Keratinocyte (primary cell): Measurements from ENCODE around the gene ZNF561. TPM values are rescaled to one million over a fixed set of nuclear protein-coding genes. Genes with fewer than 3 reads are reported as not detected.

Experiments
- DNase-seq: peaks from one replicate; pipeline ENCODE4 v3.0.0-alpha.2; 2011; ENCODE audit warnings: low read depth, missing footprints, low spot score
- FAIRE-seq: peaks from 2 replicates; lab custom pipeline; 2011; peaks lifted over from hg19 to GRCh38; lab: Jason Lieb, UNC
- H2AFZ ChIP-seq: 2 replicates; pipeline ENCODE4 v1.6.0; 2012; ENCODE audit warnings: low read length, control low read depth, inconsistent platforms; ENCODE audit not compliant: control insufficient read depth
- H3K27ac ChIP-seq: 2 replicates; pipeline ENCODE4 v1.5.1; 2011; ENCODE audit warnings: low read length; ENCODE audit not compliant: control insufficient read depth, insufficient read depth
- H3K27me3 ChIP-seq: 3 replicates; pipeline ENCODE4 v1.6.0; 2011; ENCODE audit warnings: low read length; ENCODE audit not compliant: control insufficient read depth, insufficient read depth; ENCODE audit errors: extremely low read depth
- H3K36me3 ChIP-seq, 2 experiments: 2 replicates in 1 of 2; 3 replicates in 1 of 2; pipeline ENCODE4 v1.5.1; 2011; ENCODE audit warnings: low read length in 2 of 2, mild to moderate bottlenecking in 1 of 2; ENCODE audit not compliant: control insufficient read depth in 2 of 2, insufficient read depth in 2 of 2; ENCODE audit errors: extremely low read depth in 1 of 2
- H3K4me1 ChIP-seq: 3 replicates; pipeline ENCODE4 v1.5.1; 2011; ENCODE audit warnings: low read length; ENCODE audit not compliant: control insufficient read depth, insufficient read depth; ENCODE audit errors: extremely low read depth
- H3K4me2 ChIP-seq: 3 replicates; pipeline ENCODE4 v1.6.0; 2011; ENCODE audit warnings: low read depth, low read length; ENCODE audit not compliant: control insufficient read depth, insufficient read depth; ENCODE audit errors: extremely low read depth
- H3K4me3 ChIP-seq, 3 experiments: fragments of 200-600 bp in 1 of 3; sonication (generic) in 1 of 3; 2 replicates in 2 of 3; 3 replicates in 1 of 3; pipeline ENCODE4 v1.5.1; 2011 to 2016; ENCODE audit warnings: low read length in 3 of 3, mild to moderate bottlenecking in 3 of 3, control low read depth in 2 of 3, inconsistent platforms in 1 of 3, low read depth in 1 of 3, mixed read lengths in 1 of 3, mixed run types in 1 of 3, moderate library complexity in 1 of 3; ENCODE audit not compliant: control insufficient read depth in 2 of 3, insufficient read depth in 2 of 3; ENCODE audit errors: extremely low read depth in 1 of 3
- H3K79me2 ChIP-seq: 2 replicates; pipeline ENCODE4 v1.6.0; 2012; ENCODE audit warnings: low read length; ENCODE audit not compliant: control insufficient read depth, insufficient read depth
- H3K9ac ChIP-seq: 3 replicates; pipeline ENCODE4 v1.6.0; 2011; ENCODE audit warnings: low read length; ENCODE audit not compliant: control insufficient read depth, insufficient read depth; ENCODE audit errors: extremely low read depth
- H3K9me1 ChIP-seq: 3 replicates; pipeline ENCODE4 v1.6.0; 2011; ENCODE audit warnings: low read length; ENCODE audit not compliant: control insufficient read depth, insufficient read depth; ENCODE audit errors: extremely low read depth
- H3K9me3 ChIP-seq: 2 replicates; pipeline ENCODE4 v1.5.1; 2012; ENCODE audit warnings: low read depth, low read length; ENCODE audit not compliant: control insufficient read depth
- H4K20me1 ChIP-seq: 3 replicates; pipeline ENCODE4 v1.6.0; 2011; ENCODE audit warnings: low read length; ENCODE audit not compliant: control insufficient read depth, insufficient read depth; ENCODE audit errors: extremely low read depth
- CTCF ChIP-seq, 3 experiments: IDR thresholded peaks in 1 of 3; conservative IDR thresholded peaks in 1 of 3; optimal IDR thresholded peaks in 1 of 3; 2 replicates in 2 of 3; 3 replicates in 1 of 3; pipeline versions ENCODE3 to v1.5.1; 2011; ENCODE audit warnings: low read length in 3 of 3, mild to moderate bottlenecking in 3 of 3, moderate library complexity in 2 of 3, control low read depth in 1 of 3, inconsistent platforms in 1 of 3; ENCODE audit not compliant: insufficient read depth in 2 of 3; ENCODE audit errors: extremely low read depth in 1 of 3
- EZH2 ChIP-seq: IDR thresholded peaks from one replicate; pipeline ENCODE4 v1.6.1; 2012; ENCODE audit warnings: inconsistent platforms, mild to moderate bottlenecking, low read length, moderate library complexity
- dilution Hi-C: fragments of 300-500 bp; cut with MboI; formaldehyde crosslinking; loops from one replicate; pipeline ENCODE4 v1.7.0; 2020; ENCODE audit warnings: low sequenced_read_pairs; ENCODE audit not compliant: extremely low pct_ligation_motif_present
- polyA plus RNA-seq, 5 experiments: library from polyadenylated mRNA; depleted of rRNA in 3 of 5; stranded (reverse) in 3 of 5; stranded (forward) in 1 of 5; unstranded in 1 of 5; fragments of >200 nt; gene quantifications; 1 replicate in 1 of 5; 2 replicates in 3 of 5; 3 replicates in 1 of 5; pipeline versions ENCODE4 v1.2.1 to v1.2.3, GENCODE V29; 2011 to 2012; ENCODE audit warnings: missing spikeins in 2 of 5, low read depth in 1 of 5, low replicate concordance in 1 of 5

ZNF561 gene
- polyA plus RNA-seq, 1 donor (not counting 4 experiments of a cell fraction or from before 2014, with no cell fraction given) = 56.3 TPM

- H3K79me2 ChIP-seq = peaks cover 85% of the 10 kb centered on the region
- H3K9me1 ChIP-seq = no peaks in the 10 kb centered on the region
- dilution Hi-C loops = no loop called here
- no peak for FAIRE-seq
- no peak overlapping the region for H2AFZ ChIP-seq
- H3K4me1 ChIP-seq = peaks cover 9% of the 10 kb centered on the region
- H3K4me2 ChIP-seq = no peak overlapping the region
- H3K9ac ChIP-seq = no peak overlapping the region
- H3K27me3 ChIP-seq = no peaks in the 10 kb centered on the region
- TF ChIP-seq EZH2 (no peak), CTCF (optimal IDR thresholded peaks at IDR 0.05 in 1 of 3, IDR thresholded peaks at IDR 0.05 in 1 of 3, conservative IDR thresholded peaks at IDR 0.05 in 1 of 3; ENCODE audit: extremely low read depth in 1 of 3, insufficient read depth in 2 of 3, low read length in 3 of 3) (no peak)
- H4K20me1 ChIP-seq = no peaks in the 10 kb centered on the region
- peaks cover 7% of the 10 kb centered on the region for H3K9me3 ChIP-seq
- peaks cover 7 to 16% of the 10 kb centered on the region in 2 experiments for H3K36me3 ChIP-seq
- DNase-seq = no peak
- no peak overlapping the region for H3K4me3 ChIP-seq
- no peak overlapping the region for H3K27ac ChIP-seq
Observed at GRCh38 chr19:9580728-9581127, 40.3 kb downstream of the ZNF561 start.

GRCh38 chr19:9570255-9570654 lies 50.8 kb downstream of the ZNF561 start:
- peaks cover 2% of the 10 kb centered on the region for H3K4me1 ChIP-seq
- no peaks in the 10 kb centered on the region for H3K9me1 ChIP-seq
- H3K9me3 ChIP-seq = peaks cover 52% of the 10 kb centered on the region
- DNase-seq (no peak), FAIRE-seq (no peak)
- no peaks in the 10 kb centered on the region for H3K27me3 ChIP-seq
- H3K4me3 ChIP-seq = no peak overlapping the region
- peaks cover 22 to 36% of the 10 kb centered on the region in 2 experiments for H3K36me3 ChIP-seq
- H2AFZ ChIP-seq = no peak overlapping the region
- dilution Hi-C loops = no loop called here
- no peak overlapping the region for H3K27ac ChIP-seq
- H3K4me2 ChIP-seq = no peak overlapping the region
- H4K20me1 ChIP-seq = peaks cover 4% of the 10 kb centered on the region
- no peak overlapping the region for H3K9ac ChIP-seq
- no peak for TF ChIP-seq CTCF (optimal IDR thresholded peaks at IDR 0.05 in 1 of 3, IDR thresholded peaks at IDR 0.05 in 1 of 3, conservative IDR thresholded peaks at IDR 0.05 in 1 of 3; ENCODE audit: extremely low read depth in 1 of 3, insufficient read depth in 2 of 3, low read length in 3 of 3)
- TF ChIP-seq EZH2 = no peak
- peaks cover 94% of the 10 kb centered on the region for H3K79me2 ChIP-seq
